Activated naive CD8-positive, alpha-beta T cell (primary cell): ENCODE measurements around the gene DMAC2L.
A peak's percentile ranks its signal among the peaks of the same experiment; 100 is the strongest.
"Not testable (repeated sequence)": the region's sequence is repeated elsewhere in the genome, so short reads cannot be mapped to it uniquely, and the experiment has no call there.

Experiments
- H3K27ac Mint-ChIP-seq: one replicate; pipeline ENCODE4 v1.8.0; 2021; ENCODE audit warnings: mixed read lengths
- H3K27me3 Mint-ChIP-seq: one replicate; pipeline ENCODE4 v1.8.0; 2021; ENCODE audit warnings: mixed read lengths
- H3K36me3 Mint-ChIP-seq: one replicate; pipeline ENCODE4 v1.8.0; 2021; ENCODE audit warnings: mixed read lengths
- H3K4me1 Mint-ChIP-seq: one replicate; pipeline ENCODE4 v1.8.0; 2021; ENCODE audit warnings: low read depth, mixed read lengths
- H3K4me3 Mint-ChIP-seq: one replicate; pipeline ENCODE4 v1.8.0; 2021; ENCODE audit warnings: mild to moderate bottlenecking, mixed read lengths
- H3K9me3 Mint-ChIP-seq: one replicate; pipeline ENCODE4 v1.8.0; 2021; ENCODE audit warnings: low read depth, mixed read lengths

The DMAC2L gene

DNA sequence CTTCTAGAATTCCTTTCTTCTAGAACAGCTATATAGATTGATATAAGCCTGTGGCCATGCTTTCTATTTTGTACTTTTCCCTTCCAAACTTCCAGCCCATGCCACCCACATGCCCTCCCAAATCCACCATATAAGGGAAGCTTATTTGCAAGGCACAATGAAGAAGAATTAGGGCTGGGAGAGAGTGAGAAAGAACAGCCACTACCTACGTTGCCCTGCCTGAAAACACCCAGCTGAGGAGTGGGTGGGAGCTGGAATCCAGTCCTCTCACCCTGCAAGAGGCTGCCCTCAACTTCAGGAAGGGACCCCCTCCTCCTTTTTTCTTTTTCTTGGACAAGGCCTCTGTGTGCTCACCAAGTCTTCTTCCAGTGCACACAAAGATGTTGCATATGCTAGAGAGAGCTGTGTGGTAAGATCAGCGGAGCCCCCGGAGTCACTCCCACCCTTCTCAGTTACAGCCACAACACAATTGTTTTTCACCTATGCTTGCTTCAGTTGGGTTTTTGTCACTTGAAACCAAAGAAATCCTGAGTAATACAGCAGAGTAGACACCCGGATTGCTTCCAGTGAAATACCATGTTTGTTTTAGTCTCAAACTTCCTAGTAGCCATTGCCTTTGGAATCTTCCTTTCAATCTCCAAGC, 45.8 kb downstream of the DMAC2L start:
- no peak overlapping the region for H3K4me3 Mint-ChIP-seq
- no peaks in the 10 kb centered on the region for H3K27me3 Mint-ChIP-seq
- peaks cover 27% of the 10 kb centered on the region for H3K36me3 Mint-ChIP-seq
- no peak overlapping the region for H3K27ac Mint-ChIP-seq
- H3K9me3 Mint-ChIP-seq = no peaks in the 10 kb centered on the region
- H3K4me1 Mint-ChIP-seq = peaks cover 15% of the 10 kb centered on the region

DNA sequence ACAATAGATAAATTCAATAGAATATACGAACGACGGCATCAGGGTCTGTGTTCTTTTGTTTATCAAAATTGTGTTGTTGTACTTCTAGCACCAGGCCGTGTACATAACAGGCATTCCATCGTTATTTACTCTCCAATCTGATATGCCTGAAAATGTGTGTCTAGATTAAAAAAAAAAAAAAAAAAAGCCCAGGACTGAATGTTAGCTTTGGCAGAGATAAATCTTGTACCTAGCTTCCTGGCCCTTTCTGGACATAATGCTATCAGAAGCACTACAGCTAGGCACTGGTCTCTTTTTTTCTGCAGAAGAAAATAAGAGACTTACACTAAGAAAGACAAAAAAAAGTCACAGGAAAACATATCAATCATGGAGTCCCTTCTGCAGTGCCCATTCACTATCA, 47.5 kb downstream of the DMAC2L start:
- H3K27ac Mint-ChIP-seq = no peak overlapping the region
- peaks cover 28% of the 10 kb centered on the region for H3K4me1 Mint-ChIP-seq
- H3K36me3 Mint-ChIP-seq = peaks cover 24% of the 10 kb centered on the region
- H3K27me3 Mint-ChIP-seq = no peaks in the 10 kb centered on the region
- no peak overlapping the region for H3K4me3 Mint-ChIP-seq
- H3K9me3 Mint-ChIP-seq = no peaks in the 10 kb centered on the region

DNA sequence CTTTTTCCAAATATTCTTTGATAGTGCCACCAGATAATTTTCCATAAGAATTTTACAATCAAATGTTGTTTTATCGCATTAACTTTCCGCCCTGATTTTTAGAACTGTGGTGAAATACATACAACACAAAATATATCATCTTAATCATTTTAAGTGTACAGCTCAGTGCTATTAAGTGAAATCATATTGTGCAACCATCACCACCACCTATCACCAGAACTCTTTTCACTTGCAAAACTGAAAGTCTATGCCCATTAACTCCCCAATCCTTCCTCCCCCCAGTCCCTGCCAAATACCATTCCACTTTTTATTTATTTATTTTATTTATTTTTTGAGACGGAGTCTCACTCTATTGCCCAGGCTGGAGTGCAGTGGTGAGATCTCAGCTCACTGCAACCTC, 48.0 kb downstream of the DMAC2L start:
- Mint-ChIP-seq H3K27ac (no peak overlapping the region), H3K27me3 (no peaks in the 10 kb centered on the region), H3K9me3 (no peaks in the 10 kb centered on the region), H3K4me3 (no peak overlapping the region), H3K4me1 (peaks cover 30% of the 10 kb centered on the region), H3K36me3 (peaks cover 24% of the 10 kb centered on the region)

- H3K27ac Mint-ChIP-seq = no peak overlapping the region
- H3K36me3 Mint-ChIP-seq = peaks cover 21% of the 10 kb centered on the region
- H3K27me3 Mint-ChIP-seq = no peaks in the 10 kb centered on the region
- no peaks in the 10 kb centered on the region for H3K9me3 Mint-ChIP-seq
- H3K4me3 Mint-ChIP-seq = no peak overlapping the region
- peaks cover 27% of the 10 kb centered on the region for H3K4me1 Mint-ChIP-seq
Measured at GRCh38 chr14:50360851-50361250, 48.7 kb downstream of the DMAC2L start.

- not testable (repeated sequence) for H3K4me3 Mint-ChIP-seq
Measured at GRCh38 chr14:50361473-50362403, 49.6 kb downstream of the DMAC2L start.

GRCh38 chr14:50362764-50363713, 50.9 kb downstream of the DMAC2L start:
- Mint-ChIP-seq H3K36me3 (peaks cover 8% of the 10 kb centered on the region), H3K27ac (peak overlapping the region; percentile 96), H3K4me1 (peaks cover 34% of the 10 kb centered on the region), H3K9me3 (no peaks in the 10 kb centered on the region), H3K27me3 (no peaks in the 10 kb centered on the region), H3K4me3 (peak overlapping the region; percentile 92)

More at GRCh38 chr14:50361473-50362403, 49.6 kb downstream of the DMAC2L start:
- Mint-ChIP-seq H3K4me1 (peaks cover 31% of the 10 kb centered on the region), H3K36me3 (peaks cover 17% of the 10 kb centered on the region)
- not testable (repeated sequence) for H3K27ac Mint-ChIP-seq, H3K9me3 Mint-ChIP-seq, H3K27me3 Mint-ChIP-seq

- peaks cover 34% of the 10 kb centered on the region for H3K4me1 Mint-ChIP-seq
- H3K27ac Mint-ChIP-seq = peak overlapping the region; percentile 96
- H3K27me3 Mint-ChIP-seq = no peaks in the 10 kb centered on the region
- peaks cover 4% of the 10 kb centered on the region for H3K36me3 Mint-ChIP-seq
- H3K9me3 Mint-ChIP-seq = no peaks in the 10 kb centered on the region
- H3K4me3 Mint-ChIP-seq = peak overlapping the region; percentile 92
Measured at GRCh38 chr14:50363714-50364111, 51.6 kb downstream of the DMAC2L start.

- no peak overlapping the region for H3K27ac Mint-ChIP-seq
- H3K27me3 Mint-ChIP-seq = no peaks in the 10 kb centered on the region
- peaks cover 33% of the 10 kb centered on the region for H3K4me1 Mint-ChIP-seq
- H3K9me3 Mint-ChIP-seq = no peaks in the 10 kb centered on the region
- no peaks in the 10 kb centered on the region for H3K36me3 Mint-ChIP-seq
- H3K4me3 Mint-ChIP-seq = no peak overlapping the region
Measured at GRCh38 chr14:50364792-50365191, 52.7 kb downstream of the DMAC2L start.

DNA sequence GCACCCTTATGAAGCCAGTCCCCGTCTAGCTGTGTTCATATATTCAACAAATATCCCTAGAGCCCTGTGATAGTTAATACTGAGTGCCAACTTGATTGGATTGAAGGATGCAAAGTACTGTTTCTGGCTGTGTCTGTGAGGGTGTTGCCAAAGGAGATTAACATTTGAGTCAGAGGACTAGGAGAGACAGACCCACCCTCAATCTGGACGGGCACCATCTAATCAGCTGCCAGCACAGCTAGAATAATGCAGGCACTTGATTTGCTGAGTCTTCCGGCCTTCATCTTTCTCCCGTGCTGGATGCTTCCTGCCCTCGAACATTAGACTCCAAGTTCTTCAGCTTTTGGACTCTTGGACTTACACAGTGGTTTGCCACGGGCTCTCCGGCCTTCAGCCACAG, 53.4 kb downstream of the DMAC2L start:
- H3K9me3 Mint-ChIP-seq, H3K36me3 Mint-ChIP-seq, H3K4me3 Mint-ChIP-seq, H3K27me3 Mint-ChIP-seq, H3K27ac Mint-ChIP-seq: not testable (repeated sequence)
- peaks cover 30% of the 10 kb centered on the region for H3K4me1 Mint-ChIP-seq

GRCh38 chr14:50366115-50366514, 54.0 kb downstream of the DMAC2L start:
- Mint-ChIP-seq H3K4me3 (no peak overlapping the region), H3K36me3 (no peaks in the 10 kb centered on the region), H3K27ac (no peak overlapping the region), H3K27me3 (no peaks in the 10 kb centered on the region), H3K4me1 (peaks cover 29% of the 10 kb centered on the region), H3K9me3 (no peaks in the 10 kb centered on the region)

DNA sequence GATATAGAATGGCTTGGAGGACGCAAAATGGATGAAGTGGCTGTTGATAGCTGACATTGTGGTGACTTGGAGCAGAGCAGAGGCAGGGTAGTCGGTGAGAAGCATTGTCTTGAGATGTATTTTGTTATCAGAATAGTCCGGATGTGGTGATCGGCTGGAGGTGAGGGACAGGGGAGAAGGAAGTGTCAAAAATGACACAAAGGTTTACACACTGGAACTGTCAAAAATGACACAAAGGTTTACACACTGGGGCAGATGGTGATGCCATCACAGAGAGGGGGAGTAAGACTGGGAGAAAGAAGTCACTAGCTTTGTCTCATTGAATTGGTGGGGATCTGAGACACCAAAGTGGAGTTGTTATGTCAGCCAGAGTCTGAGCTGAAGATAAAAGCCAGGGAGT, 54.5 kb downstream of the DMAC2L start:
- no peak overlapping the region for H3K27ac Mint-ChIP-seq
- H3K36me3 Mint-ChIP-seq = no peaks in the 10 kb centered on the region
- H3K4me3 Mint-ChIP-seq = no peak overlapping the region
- H3K27me3 Mint-ChIP-seq = no peaks in the 10 kb centered on the region
- H3K9me3 Mint-ChIP-seq = no peaks in the 10 kb centered on the region
- peaks cover 29% of the 10 kb centered on the region for H3K4me1 Mint-ChIP-seq

GRCh38 chr14:50371546-50371945, 59.4 kb downstream of the DMAC2L start:
- Mint-ChIP-seq H3K27me3 (peaks cover 5% of the 10 kb centered on the region), H3K36me3 (peaks cover 5% of the 10 kb centered on the region), H3K4me1 (peaks cover 5% of the 10 kb centered on the region), H3K4me3 (no peak overlapping the region), H3K27ac (no peak overlapping the region), H3K9me3 (no peaks in the 10 kb centered on the region)

GRCh38 chr14:50373959-50374358, 61.8 kb downstream of the DMAC2L start:
- Mint-ChIP-seq H3K27ac (no peak overlapping the region), H3K36me3 (peaks cover 5% of the 10 kb centered on the region), H3K4me1 (no peaks in the 10 kb centered on the region), H3K27me3 (peaks cover 5% of the 10 kb centered on the region), H3K4me3 (no peak overlapping the region), H3K9me3 (no peaks in the 10 kb centered on the region)

DNA sequence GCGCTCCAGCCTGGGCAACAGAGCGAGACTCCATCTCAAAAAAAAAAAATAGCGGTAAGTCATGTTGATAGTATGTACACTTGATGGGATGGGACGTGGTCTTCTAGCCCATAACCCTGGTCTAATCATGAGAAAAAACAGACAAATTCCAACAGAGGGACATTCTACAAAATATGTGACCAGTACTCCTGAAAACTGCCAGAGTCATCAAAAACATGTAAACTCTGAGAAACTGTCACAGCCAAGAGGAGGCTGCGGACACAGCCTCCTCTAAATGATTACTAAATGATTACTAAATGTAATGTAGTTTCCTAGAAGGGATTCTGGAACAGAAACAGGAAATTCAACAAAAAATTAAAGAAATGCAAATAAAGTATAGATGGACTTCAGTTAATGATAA, 63.6 kb downstream of the DMAC2L start:
- Mint-ChIP-seq H3K27me3 (peaks cover 5% of the 10 kb centered on the region), H3K36me3 (peaks cover 5% of the 10 kb centered on the region), H3K4me1 (no peaks in the 10 kb centered on the region), H3K9me3 (no peaks in the 10 kb centered on the region), H3K27ac (no peak overlapping the region), H3K4me3 (no peak overlapping the region)
